G401.6 (cell line): ENCODE measurements around the gene UNC45B.
"Not testable (repeated sequence)": the region's sequence is repeated elsewhere in the genome, so short reads cannot be mapped to it uniquely, and the experiment has no call there.

ENCODE experiments used
- FAIRE-seq: peaks from 2 replicates; lab custom pipeline; 2012; peaks lifted over from hg19 to GRCh38; lab: Jason Lieb, UNC

The UNC45B gene

GRCh38 chr17:35214631-35215273, 67.1 kb downstream of the UNC45B start:
- no peak for FAIRE-seq

- FAIRE-seq = no peak
Observed at GRCh38 chr17:35217107-35217506, 69.5 kb downstream of the UNC45B start.

GRCh38 chr17:35218915-35219314, 71.3 kb downstream of the UNC45B start:
- FAIRE-seq = no peak

GRCh38 chr17:35222452-35222851, 74.8 kb downstream of the UNC45B start:
- FAIRE-seq = no peak

- no peak for FAIRE-seq
Observed at GRCh38 chr17:35224436-35224835, 76.8 kb downstream of the UNC45B start.

- no peak for FAIRE-seq
Observed at GRCh38 chr17:35227546-35227945, 79.9 kb downstream of the UNC45B start.

GRCh38 chr17:35229638-35230037, 82.0 kb downstream of the UNC45B start:
- FAIRE-seq = no peak

- FAIRE-seq = not testable (repeated sequence)
Observed at GRCh38 chr17:35234315-35234714, 86.7 kb downstream of the UNC45B start.

GRCh38 chr17:35235289-35235688, 87.7 kb downstream of the UNC45B start:
- FAIRE-seq = no peak

- no peak for FAIRE-seq
Observed at GRCh38 chr17:35235917-35236316, 88.3 kb downstream of the UNC45B start.

- FAIRE-seq = no peak
Observed at GRCh38 chr17:35236821-35237220, 89.2 kb downstream of the UNC45B start.

GRCh38 chr17:35238821-35239220, 91.2 kb downstream of the UNC45B start:
- FAIRE-seq = no peak
